ENCODE results near the gene FAM114A1. TPM values are rescaled to one million over a fixed set of nuclear protein-coding genes. Genes with fewer than 3 reads are reported as not detected.

Gene FAM114A1
- total and polyA plus RNA-seq, 2 of the 8 experiments (the other 6 are each of a cell fraction or from before 2014, with no cell fraction given) = 9.5 to 12.0 TPM

- Histone ChIP-seq H3K4me3 (ENCODE audit: extremely low read depth in 1 of 4, insufficient read depth in 2 of 4, low read depth in 3 of 4, low read length in 4 of 4) (no peak overlapping the region), H3K27me3 (replicated peaks in 1 of 4; ENCODE audit: control insufficient read depth in 3 of 4, extremely low read depth in 1 of 4, insufficient read depth in 3 of 4, low read length in 3 of 4) (no peaks in the 10 kb centered on the region), H3K56ac (replicated peaks; ENCODE audit: insufficient read length, low read depth, low read length) (no peak overlapping the region), H3K27ac (ENCODE audit: low read depth, low read length) (no peak overlapping the region), H2BK120ac (replicated peaks; ENCODE audit: low read depth, low read length) (no peak overlapping the region), H4K8ac (ENCODE audit: extremely low read depth, insufficient read depth, low read length) (no peak overlapping the region), H4K20me1 (replicated peaks in 1 of 2; ENCODE audit: control insufficient read depth in 1 of 2, insufficient read depth in 2 of 2, low read length in 2 of 2) (no peaks in the 10 kb centered on the region), H3K79me1 (ENCODE audit: low read depth, low read length) (no peaks in the 10 kb centered on the region), H3K23me2 (ENCODE audit: low read depth, low read length) (no peaks in the 10 kb centered on the region), H2BK20ac (ENCODE audit: low read length) (no peak overlapping the region), H2BK5ac (ENCODE audit: low read depth, low read length) (no peak overlapping the region), H4K91ac (replicated peaks; ENCODE audit: insufficient read length, low read length) (no peak overlapping the region), H4K5ac (ENCODE audit: insufficient read length, low read depth, low read length) (no peak overlapping the region), H3K18ac (ENCODE audit: extremely low read depth, low read length) (no peak overlapping the region), H3K9me3 (ENCODE audit: insufficient read depth in 2 of 2, low read depth in 1 of 2, low read length in 1 of 2) (no peaks in the 10 kb centered on the region), H3K36me3 (ENCODE audit: control insufficient read depth in 2 of 4, insufficient read depth in 4 of 4, low read length in 3 of 4) (no peaks in the 10 kb centered on the region), H3K4me1 (replicated peaks in 1 of 4; ENCODE audit: control insufficient read depth in 3 of 4, insufficient read depth in 4 of 4, low read length in 3 of 4) (peaks cover 0 to 3% (median 1%) of the 10 kb centered on the region in 4 experiments; a peak in 1 of 7 replicates), H3K14ac (ENCODE audit: insufficient read length) (no peak overlapping the region), H2BK12ac (ENCODE audit: low read depth, low read length) (no peak overlapping the region), H2AK5ac (ENCODE audit: low read depth, low read length) (no peak overlapping the region), H3K4ac (replicated peaks; ENCODE audit: insufficient read length, low read depth, low read length) (no peak overlapping the region), H3K4me2 (ENCODE audit: insufficient read depth in 1 of 2, low read depth in 2 of 2, low read length in 2 of 2) (no peak overlapping the region), H3K23ac (ENCODE audit: insufficient read length) (no peak overlapping the region), H2AFZ (ENCODE audit: low read length) (peak overlapping the region; percentile 96; the same call in 1 of the 2 replicates), H2BK15ac (ENCODE audit: low read length) (no peak overlapping the region), H3K79me2 (ENCODE audit: control insufficient read depth in 1 of 2, insufficient read depth in 2 of 2, low read length in 2 of 2) (no peaks in the 10 kb centered on the region), H3K9ac (replicated peaks in 1 of 4; ENCODE audit: extremely low read depth in 1 of 4, low read depth in 3 of 4, low read length in 3 of 4) (no peak overlapping the region)
- ChIA-PET POLR2A (ENCODE audit: partially characterized antibody) (no interaction called here), CTCF (ENCODE audit: partially characterized antibody) (interaction anchor here (0.6 kb wide), 1 partner anchor 123 kb away, joined by 4 read pairs; no protein-coding TSS in a partner anchor)
- FAIRE-seq (no peak), DNase-seq (ENCODE audit: low read depth in 1 of 2, low spot score in 2 of 2) (no peak)
- WGBS, 2 experiments (ENCODE audit: extremely low coverage in 1 of 2, insufficient coverage in 1 of 2, insufficient read length in 1 of 2, insufficient replicate concordance in 2 of 2, low coverage in 1 of 2, low lambda C conversion rate in 2 of 2, missing lambda C conversion rate in 1 of 2) = 87% methylated on average over 3 of the region's 3 CpGs; no CpG with 5 or more reads in 1 of the 2 experiments
- no peak for TF ChIP-seq CTBP2 (IDR thresholded peaks at IDR 0.05; ENCODE audit: borderline replicate concordance, insufficient read depth, insufficient read length, low read length)
- no peak for TF ChIP-seq ATF2 (IDR thresholded peaks at IDR 0.05; ENCODE audit: low read length)
- no peak for TF ChIP-seq MAFK (IDR thresholded peaks at IDR 0.05; ENCODE audit: low read depth, low read length)
- no peak for TF ChIP-seq KDM5A (IDR thresholded peaks at IDR 0.05; ENCODE audit: low read length)
- TF ChIP-seq TEAD4 (IDR thresholded peaks at IDR 0.05; ENCODE audit: low read depth, low read length) = no peak
- TF ChIP-seq CBX8 (IDR thresholded peaks at IDR 0.05; ENCODE audit: borderline replicate concordance, low read depth, low read length) = no peak
- no peak for TF ChIP-seq HDAC2 (IDR thresholded peaks at IDR 0.05; ENCODE audit: borderline replicate concordance in 1 of 2, low read depth in 2 of 2, low read length in 2 of 2)
- TF ChIP-seq SRF (IDR thresholded peaks at IDR 0.05; ENCODE audit: low read depth, low read length) = no peak
- TF ChIP-seq E2F6 (IDR thresholded peaks at IDR 0.05) = no peak
- no peak for TF ChIP-seq SIN3A (conservative IDR thresholded peaks at IDR 0.05 in 1 of 2, IDR thresholded peaks at IDR 0.05 in 1 of 2; ENCODE audit: low read depth in 1 of 2, low read length in 2 of 2)
- TF ChIP-seq JUN (IDR thresholded peaks at IDR 0.05; ENCODE audit: low read depth, low read length) = no peak
These were observed 9.5 kb upstream of the FAM114A1 start for GRCh38 chr4:38858097-38858420.

Measured in H1 (cell line).